GM23248 (cell line): Measurements from ENCODE around the gene PLIN3. TPM values are rescaled to one million over a fixed set of nuclear protein-coding genes. Genes with fewer than 3 reads are reported as not detected.
A peak's percentile ranks its signal among the peaks of the same experiment; 100 is the strongest.

ENCODE experiments used
- DNase-seq: peaks from one replicate; pipeline ENCODE4 v3.0.0-alpha.2; 2015
- H2AFZ ChIP-seq: fragments of 200-600 bp; sonication (generic); 2 replicates; pipeline ENCODE4 v1.6.1; 2016; ENCODE audit warnings: antibody characterized with exemption
- H3F3A ChIP-seq: fragments of 200-600 bp; sonication (generic); 2 replicates; pipeline ENCODE4 v1.6.1; 2016; ENCODE audit warnings: mild to moderate bottlenecking, antibody characterized with exemption, mixed run types; ENCODE audit not compliant: insufficient read depth
- H3K27ac ChIP-seq: fragments of 200-600 bp; sonication (generic); 2 replicates; pipeline ENCODE4 v1.5.1; 2016; ENCODE audit warnings: mild to moderate bottlenecking
- H3K27me3 ChIP-seq: fragments of 200-600 bp; sonication (generic); replicated peaks from 2 replicates; pipeline ENCODE4 v1.6.1; 2016; ENCODE audit warnings: mild to moderate bottlenecking; ENCODE audit not compliant: insufficient read depth
- H3K36me3 ChIP-seq: fragments of 200-600 bp; sonication (generic); 2 replicates; pipeline ENCODE4 v1.6.1; 2016; ENCODE audit warnings: low read depth, mild to moderate bottlenecking
- H3K4me1 ChIP-seq: fragments of 200-600 bp; sonication (generic); 2 replicates; pipeline ENCODE4 v1.6.1; 2016; ENCODE audit warnings: mild to moderate bottlenecking; ENCODE audit not compliant: insufficient read depth
- H3K4me2 ChIP-seq: fragments of 200-600 bp; sonication (generic); one replicate; pipeline ENCODE4 v1.6.1; 2016; ENCODE audit warnings: mild to moderate bottlenecking; ENCODE audit not compliant: unreplicated experiment
- H3K4me3 ChIP-seq: fragments of 200-600 bp; sonication (generic); 2 replicates; pipeline ENCODE4 v1.5.1; 2016; ENCODE audit warnings: mild to moderate bottlenecking
- H3K79me2 ChIP-seq: fragments of 200-600 bp; sonication (generic); 2 replicates; pipeline ENCODE4 v1.6.1; 2016; ENCODE audit warnings: mild to moderate bottlenecking; ENCODE audit not compliant: insufficient read depth
- H3K9ac ChIP-seq: fragments of 200-600 bp; sonication (generic); 2 replicates; pipeline ENCODE4 v1.6.1; 2016; ENCODE audit warnings: mild to moderate bottlenecking
- H3K9me2 ChIP-seq: fragments of 200-600 bp; sonication (generic); 2 replicates; pipeline ENCODE4 v1.6.1; 2016; ENCODE audit warnings: mixed run types, mild to moderate bottlenecking, moderate library complexity; ENCODE audit not compliant: insufficient read depth
- H3K9me3 ChIP-seq: fragments of 200-600 bp; sonication (generic); one replicate; pipeline ENCODE4 v1.6.1; 2017; ENCODE audit warnings: low read depth
- H4K20me1 ChIP-seq: fragments of 200-600 bp; sonication (generic); 2 replicates; pipeline ENCODE4 v1.6.0; 2016; ENCODE audit not compliant: insufficient read depth
- EZH2 ChIP-seq: fragments of 200-600 bp; sonication (generic); IDR thresholded peaks from 2 replicates; pipeline ENCODE4 v1.6.1; 2018; ENCODE audit warnings: antibody characterized with exemption, mild to moderate bottlenecking; ENCODE audit not compliant: insufficient read depth, poor library complexity, severe bottlenecking
- EZH2phosphoT487 ChIP-seq: fragments of 200-600 bp; sonication (generic); IDR thresholded peaks from 2 replicates; pipeline ENCODE4 v1.6.1; 2018; ENCODE audit warnings: antibody characterized with exemption, moderate library complexity, mild to moderate bottlenecking, low read depth; ENCODE audit not compliant: insufficient read depth
- WGBS, 2 experiments: methylation state at CpG; one replicate each; pipeline ENCODE4 v1.1.6; 2015 to 2017; ENCODE audit warnings: low lambda C conversion rate in 2 of 2, low coverage in 1 of 2; ENCODE audit errors: missing lambda C conversion rate in 2 of 2; 5-methylcytosine and 5-hydroxymethylcytosine counted together
- in situ Hi-C: fragments of 300-500 bp; cut with MboI; formaldehyde crosslinking; loops from 2 replicates; pipeline ENCODE4 v1.15.0; 2020
- polyA plus RNA-seq: library from polyadenylated mRNA; unstranded; fragments of >200 nt; fragmentation: Nextera tagmentation; extraction: Ambion mirVana; gene quantifications from 2 replicates; pipeline ENCODE4 v1.2.1, GENCODE V29; 2016
- total RNA-seq: library from RNA; depleted of rRNA; stranded (reverse); fragments of >200 nt; shearing (Covaris generic); gene quantifications from 2 replicates; pipeline ENCODE4 v1.2.3, GENCODE V29; 2014

The PLIN3 gene
- total and polyA plus RNA-seq, 2 experiments from 2014 or later: 372 to 398 TPM

DNA sequence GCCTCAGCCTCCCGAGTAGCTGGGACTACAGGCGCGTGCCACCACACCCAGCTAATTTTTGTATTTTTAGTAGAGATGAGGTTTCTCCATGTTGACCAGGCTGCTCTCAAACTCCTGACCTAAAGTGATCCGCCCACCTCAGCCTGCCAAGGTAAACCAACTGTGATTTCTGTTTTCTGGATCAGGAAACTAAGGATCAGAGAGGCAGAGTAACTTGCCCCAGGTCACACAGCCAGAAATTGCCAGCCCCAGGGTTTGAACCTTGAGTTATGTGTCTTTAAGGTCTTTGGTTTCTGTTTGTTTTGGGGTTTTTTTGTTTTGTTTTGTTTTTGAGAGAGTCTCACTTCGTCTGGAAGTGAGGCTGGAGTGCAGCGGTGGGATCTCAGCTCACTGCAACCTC is 4.2 kb upstream of the PLIN3 start:
- H3K9me3 ChIP-seq: no peaks in the 10 kb centered on the region
- H3K27ac ChIP-seq: no peak overlapping the region
- in situ Hi-C loops: no loop called here
- H3K27me3 ChIP-seq: no peaks in the 10 kb centered on the region
- H3F3A ChIP-seq: peaks cover 37% of the 10 kb centered on the region
- TF ChIP-seq EZH2phosphoT487 (no peak), EZH2 (no peak)
- no peaks in the 10 kb centered on the region for H3K9me2 ChIP-seq
- H4K20me1 ChIP-seq: no peaks in the 10 kb centered on the region
- H3K4me1 ChIP-seq: peaks cover 12% of the 10 kb centered on the region
- H3K4me3 ChIP-seq: no peak overlapping the region
- H3K4me2 ChIP-seq: no peak overlapping the region
- H3K9ac ChIP-seq: no peak overlapping the region
- H3K36me3 ChIP-seq: no peaks in the 10 kb centered on the region
- no peak for DNase-seq
- peaks cover 7% of the 10 kb centered on the region for H3K79me2 ChIP-seq
- WGBS, 2 experiments: 65 to 71% methylated on average over 6 of the region's 6 CpGs
- no peak overlapping the region for H2AFZ ChIP-seq

DNA sequence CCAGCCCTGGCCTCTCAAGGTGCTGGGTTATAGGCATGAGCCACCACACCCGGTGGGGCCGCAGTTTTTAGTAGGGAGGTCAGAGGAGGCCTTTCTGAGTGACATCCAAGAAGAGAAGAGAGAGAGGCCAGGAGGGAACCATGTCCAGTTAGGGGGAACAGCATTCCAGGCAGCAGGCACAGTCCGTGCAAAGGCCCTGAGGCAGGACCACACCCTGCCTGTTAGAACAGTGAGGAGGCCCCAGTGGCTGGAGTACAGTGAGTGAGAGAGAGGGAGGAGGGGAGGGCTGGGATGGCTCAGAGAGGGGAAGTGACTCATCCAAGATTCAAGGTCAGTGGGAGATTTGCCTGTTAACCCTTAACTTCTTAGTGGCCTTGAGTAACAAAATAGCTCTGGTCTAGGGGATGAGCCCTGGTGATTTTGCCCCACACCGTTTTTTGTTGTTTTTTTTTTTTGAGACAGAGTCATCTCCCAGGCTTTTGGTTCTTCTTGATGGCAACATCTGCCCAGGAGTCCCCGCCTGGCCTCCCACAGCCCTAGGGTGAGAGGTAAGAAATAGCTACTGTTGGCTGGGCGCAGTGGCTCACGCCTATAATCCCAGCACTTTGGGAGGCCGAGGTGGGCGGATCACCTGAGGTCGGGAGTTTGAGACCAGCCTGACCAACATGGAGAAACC is 2.7 kb upstream of the PLIN3 start:
- no peaks in the 10 kb centered on the region for H3K36me3 ChIP-seq
- no peak overlapping the region for H2AFZ ChIP-seq
- H3K4me1 ChIP-seq: peaks cover 20% of the 10 kb centered on the region
- H3K27ac ChIP-seq: peak overlapping the region; percentile 90
- no peaks in the 10 kb centered on the region for H3K9me3 ChIP-seq
- no peaks in the 10 kb centered on the region for H3K9me2 ChIP-seq
- 0 out of 2 replicates have a peak overlapping the region, but pooled peaks have one; percentile 24 for H3K9ac ChIP-seq
- H3F3A ChIP-seq: peaks cover 40% of the 10 kb centered on the region
- no peaks in the 10 kb centered on the region for H3K27me3 ChIP-seq
- no peak overlapping the region for H3K4me3 ChIP-seq
- in situ Hi-C loops: no loop called here
- TF ChIP-seq EZH2phosphoT487: no peak
- no peak for TF ChIP-seq EZH2
- H3K79me2 ChIP-seq: peaks cover 22% of the 10 kb centered on the region
- H4K20me1 ChIP-seq: no peaks in the 10 kb centered on the region
- 60 to 64% methylated on average over 10 of the region's 10 CpGs for WGBS, 2 experiments
- H3K4me2 ChIP-seq: no peak overlapping the region
- DNase-seq: peak; percentile 97

DNA sequence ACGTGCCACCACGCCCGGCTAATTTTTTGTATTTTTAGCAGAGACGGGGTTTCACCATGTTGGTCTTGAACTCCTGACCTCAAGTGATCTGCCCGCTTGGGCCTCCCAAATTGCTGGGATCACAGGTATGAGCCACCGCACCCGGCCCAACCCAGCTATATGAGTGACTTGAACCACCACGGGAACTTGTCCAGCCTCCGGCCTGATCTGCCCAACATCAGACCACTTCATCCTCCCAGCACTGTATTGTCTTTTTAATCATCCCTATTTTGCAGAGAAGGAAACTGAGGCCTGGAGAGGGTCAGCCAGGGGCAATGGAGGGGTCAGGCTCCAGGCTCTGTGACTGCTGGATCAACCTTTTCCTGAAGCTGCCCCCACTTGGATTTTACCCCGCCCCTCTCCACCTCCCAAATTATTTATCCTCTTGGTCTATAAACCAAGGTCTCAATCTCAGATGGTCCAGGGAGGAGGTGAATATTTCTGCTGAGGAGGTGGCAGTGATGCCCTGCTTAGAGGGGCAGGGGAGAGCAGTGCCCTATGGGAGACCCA is 893 bp upstream of the PLIN3 start:
- Histone ChIP-seq H4K20me1 (no peaks in the 10 kb centered on the region), H3K9ac (peak overlapping the region; percentile 94), H3F3A (peaks cover 40% of the 10 kb centered on the region), H3K4me2 (peak overlapping the region; percentile 62), H3K36me3 (peaks cover 5% of the 10 kb centered on the region; the same call in 1 of the 2 replicates), H3K27ac (peak overlapping the region; percentile 90), H3K9me3 (no peaks in the 10 kb centered on the region), H2AFZ (peak overlapping the region; percentile 62), H3K4me3 (peak overlapping the region; percentile 98; the same call in 1 of the 2 replicates), H3K27me3 (no peaks in the 10 kb centered on the region), H3K4me1 (peaks cover 22% of the 10 kb centered on the region), H3K9me2 (no peaks in the 10 kb centered on the region), H3K79me2 (peaks cover 40% of the 10 kb centered on the region)
- in situ Hi-C loops: no loop called here
- no peak for DNase-seq
- no peak for TF ChIP-seq EZH2phosphoT487
- no peak for TF ChIP-seq EZH2
- 49 to 53% methylated on average over 10 of the region's 10 CpGs for WGBS, 2 experiments

DNA sequence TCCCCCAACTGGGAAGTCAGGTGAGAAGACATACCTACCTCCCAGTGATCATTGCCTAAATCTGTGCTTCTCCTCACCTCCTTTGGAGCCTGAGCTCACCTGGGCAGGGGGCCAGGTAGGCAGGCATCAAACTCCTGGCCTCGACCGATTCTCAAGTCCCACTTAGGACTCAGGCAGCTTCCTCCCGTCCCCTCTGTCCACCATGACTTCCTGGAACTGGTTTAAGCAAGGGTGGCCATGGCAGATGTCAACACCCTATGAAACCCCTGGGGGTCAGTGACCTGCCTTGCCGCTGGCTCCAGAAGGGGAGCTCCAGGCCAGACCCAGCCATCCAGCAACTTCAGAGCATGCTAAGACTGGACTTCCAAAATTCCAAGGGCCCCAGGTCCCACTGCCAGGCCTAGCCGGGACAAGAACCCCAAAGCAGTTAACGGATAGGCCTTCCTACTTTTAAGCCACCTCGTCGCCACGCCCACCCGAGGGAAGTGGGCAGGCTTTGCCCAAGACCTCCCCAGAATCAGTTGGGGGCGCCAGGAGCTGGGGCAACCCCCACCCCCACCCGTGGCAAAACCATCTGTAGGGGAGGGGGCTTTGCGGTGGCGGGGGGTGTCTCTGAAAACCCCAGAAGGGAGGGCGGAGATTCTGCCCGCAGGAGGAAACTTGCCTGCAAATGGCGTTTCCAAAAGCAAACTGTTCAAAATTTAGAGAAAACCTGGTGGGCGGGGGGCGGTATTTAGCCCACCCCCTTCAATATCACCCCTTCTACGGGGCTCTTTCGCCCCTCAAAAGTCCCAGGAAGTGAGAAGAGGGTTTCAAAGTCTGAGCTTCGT is 657 bp downstream of the PLIN3 start:
- Histone ChIP-seq H2AFZ (peak overlapping the region; percentile 40; the same call in 1 of the 2 replicates), H3K27me3 (no peaks in the 10 kb centered on the region), H3K4me1 (peaks cover 22% of the 10 kb centered on the region), H3K79me2 (peaks cover 56% of the 10 kb centered on the region), H3K27ac (peak overlapping the region; percentile 90), H3K9me2 (no peaks in the 10 kb centered on the region), H3F3A (peaks cover 35% of the 10 kb centered on the region), H3K4me3 (peak overlapping the region; percentile 98), H3K36me3 (peaks cover 13% of the 10 kb centered on the region; the same call in 1 of the 2 replicates), H4K20me1 (no peaks in the 10 kb centered on the region; the same call in 1 of the 2 replicates), H3K9ac (peak overlapping the region; percentile 94), H3K9me3 (no peaks in the 10 kb centered on the region), H3K4me2 (peak overlapping the region; percentile 87)
- in situ Hi-C loops: no loop called here
- peak; percentile 85 for DNase-seq
- 2% methylated on average over 18 to 22 of the region's 22 CpGs for WGBS, 2 experiments
- no peak for TF ChIP-seq EZH2phosphoT487
- TF ChIP-seq EZH2: no peak
